ENCODE measurements around the gene ASIC3. TPM values are rescaled to one million over a fixed set of nuclear protein-coding genes. Genes with fewer than 3 reads are reported as not detected.

Gene ASIC3
- total RNA-seq, 1 donor from 2014 or later, result 0.51 TPM

DNA sequence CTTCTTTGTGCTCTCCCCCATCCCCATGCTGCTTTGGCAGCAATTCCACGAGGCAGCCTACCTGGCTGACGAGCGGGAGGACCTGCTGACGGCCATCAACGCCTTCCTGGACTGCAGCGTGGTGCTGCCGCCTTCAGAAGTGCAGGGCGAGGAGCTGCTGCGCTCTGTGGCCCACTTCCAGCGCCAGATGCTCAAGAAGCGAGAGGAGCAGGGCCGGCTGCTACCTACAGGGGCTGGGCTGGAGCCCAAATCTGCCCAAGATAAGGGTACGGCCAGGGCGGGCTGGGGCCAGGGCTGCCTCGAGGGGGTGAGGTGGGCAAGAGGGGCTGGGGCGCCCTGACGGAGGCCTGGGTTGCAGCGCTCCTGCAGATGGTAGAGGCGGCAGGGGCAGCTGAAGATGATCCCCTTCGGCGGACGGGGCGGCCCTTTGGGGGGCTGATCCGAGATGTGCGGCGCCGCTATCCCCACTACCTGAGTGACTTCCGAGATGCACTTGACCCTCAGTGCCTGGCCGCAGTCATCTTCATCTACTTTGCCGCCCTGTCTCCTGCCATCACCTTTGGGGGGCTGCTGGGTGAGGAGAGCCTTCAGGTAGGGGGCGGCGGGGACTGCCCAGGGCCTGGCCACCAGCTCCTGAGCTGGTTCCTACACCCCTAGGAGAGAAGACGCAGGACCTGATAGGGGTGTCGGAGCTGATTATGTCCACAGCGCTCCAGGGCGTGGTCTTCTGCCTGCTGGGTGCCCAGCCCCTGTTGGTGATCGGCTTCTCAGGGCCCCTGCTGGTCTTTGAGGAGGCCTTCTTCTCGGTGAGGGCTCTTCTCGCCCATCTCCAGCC lies 22.9 kb downstream of the ASIC3 start:
- no peak for DNase-seq

DNA sequence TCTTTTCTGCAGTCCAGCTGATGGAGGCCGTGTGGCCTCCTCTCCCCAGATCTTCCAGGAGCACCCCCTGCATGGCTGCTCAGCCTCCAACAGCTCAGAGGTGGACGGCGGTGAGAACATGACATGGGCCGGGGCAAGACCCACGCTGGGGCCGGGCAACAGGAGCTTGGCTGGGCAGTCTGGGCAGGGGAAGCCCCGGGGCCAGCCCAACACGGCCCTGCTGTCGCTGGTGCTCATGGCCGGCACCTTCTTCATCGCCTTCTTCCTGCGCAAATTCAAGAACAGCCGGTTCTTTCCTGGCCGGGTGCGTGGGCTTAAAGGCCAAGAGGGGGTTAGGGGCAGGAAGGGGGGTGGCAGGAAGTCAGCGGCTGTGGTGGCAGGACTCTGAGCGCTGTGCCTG lies 25.7 kb downstream of the ASIC3 start:
- DNase-seq, result no peak

DNA sequence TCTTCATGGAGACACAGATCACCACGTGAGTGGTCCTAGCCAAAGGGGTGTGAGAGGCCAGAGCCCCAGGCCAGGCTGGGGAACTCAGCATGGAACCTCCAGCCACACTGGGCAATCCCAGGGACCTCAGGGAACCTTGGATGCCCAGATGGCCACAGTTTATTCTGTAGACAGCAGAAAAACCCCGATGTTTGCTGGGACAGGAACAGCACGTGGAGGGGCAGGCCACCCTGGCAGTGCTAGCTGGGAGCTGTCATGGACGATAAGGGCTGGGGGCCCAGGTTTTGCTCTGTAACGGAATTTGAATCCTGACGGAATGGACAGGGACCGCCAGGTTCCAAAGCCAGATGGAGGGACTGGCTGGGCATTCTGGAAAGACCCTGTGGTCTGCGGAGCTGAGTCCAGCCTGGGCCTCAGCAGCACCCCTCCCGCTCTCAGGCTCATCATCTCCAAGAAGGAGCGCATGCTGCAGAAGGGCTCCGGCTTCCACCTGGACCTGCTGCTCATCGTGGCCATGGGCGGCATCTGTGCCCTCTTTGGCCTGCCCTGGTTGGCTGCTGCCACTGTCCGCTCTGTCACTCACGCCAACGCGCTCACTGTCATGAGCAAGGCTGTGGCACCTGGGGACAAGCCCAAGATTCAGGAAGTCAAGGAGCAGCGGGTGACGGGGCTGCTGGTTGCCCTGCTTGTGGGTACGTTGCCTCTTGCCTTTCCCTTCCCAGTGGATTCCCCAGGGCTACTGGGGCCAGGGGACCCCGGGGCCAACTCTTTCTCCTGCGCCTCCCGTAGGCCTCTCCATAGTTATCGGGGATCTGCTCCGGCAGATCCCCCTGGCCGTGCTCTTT lies 26.7 kb downstream of the ASIC3 start:
- DNase-seq, result no peak

DNA sequence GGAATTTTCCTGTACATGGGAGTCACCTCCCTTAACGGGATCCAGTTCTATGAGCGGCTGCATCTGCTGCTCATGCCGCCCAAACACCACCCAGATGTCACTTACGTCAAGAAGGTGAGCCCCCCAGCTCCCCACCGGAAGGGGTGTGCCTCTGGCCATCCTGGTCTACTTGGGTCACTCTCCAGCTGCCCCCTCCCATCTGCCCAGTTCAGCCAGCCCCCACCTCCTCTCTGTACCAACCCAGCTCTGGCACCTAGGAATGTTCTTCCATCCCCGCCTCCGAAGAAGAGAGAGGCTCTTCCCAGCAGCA lies 27.3 kb downstream of the ASIC3 start:
- DNase-seq, result no peak

DNA sequence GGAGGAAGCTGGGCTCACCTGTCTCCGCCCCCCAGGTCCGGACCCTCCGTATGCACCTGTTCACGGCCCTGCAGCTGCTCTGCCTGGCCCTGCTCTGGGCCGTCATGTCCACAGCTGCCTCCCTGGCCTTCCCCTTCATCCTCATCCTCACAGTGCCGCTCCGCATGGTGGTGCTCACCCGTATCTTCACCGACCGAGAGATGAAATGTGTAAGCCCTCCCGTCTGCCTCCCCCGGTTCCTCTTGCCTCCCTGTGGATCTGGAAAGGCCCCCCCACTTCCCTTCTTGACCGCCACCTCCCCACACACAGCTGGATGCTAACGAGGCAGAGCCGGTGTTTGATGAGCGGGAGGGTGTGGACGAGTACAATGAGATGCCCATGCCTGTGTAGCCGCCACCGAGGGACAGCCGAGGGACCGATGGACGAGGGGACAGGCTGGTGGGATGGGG lies 27.7 kb downstream of the ASIC3 start:
- no peak for DNase-seq

DNA sequence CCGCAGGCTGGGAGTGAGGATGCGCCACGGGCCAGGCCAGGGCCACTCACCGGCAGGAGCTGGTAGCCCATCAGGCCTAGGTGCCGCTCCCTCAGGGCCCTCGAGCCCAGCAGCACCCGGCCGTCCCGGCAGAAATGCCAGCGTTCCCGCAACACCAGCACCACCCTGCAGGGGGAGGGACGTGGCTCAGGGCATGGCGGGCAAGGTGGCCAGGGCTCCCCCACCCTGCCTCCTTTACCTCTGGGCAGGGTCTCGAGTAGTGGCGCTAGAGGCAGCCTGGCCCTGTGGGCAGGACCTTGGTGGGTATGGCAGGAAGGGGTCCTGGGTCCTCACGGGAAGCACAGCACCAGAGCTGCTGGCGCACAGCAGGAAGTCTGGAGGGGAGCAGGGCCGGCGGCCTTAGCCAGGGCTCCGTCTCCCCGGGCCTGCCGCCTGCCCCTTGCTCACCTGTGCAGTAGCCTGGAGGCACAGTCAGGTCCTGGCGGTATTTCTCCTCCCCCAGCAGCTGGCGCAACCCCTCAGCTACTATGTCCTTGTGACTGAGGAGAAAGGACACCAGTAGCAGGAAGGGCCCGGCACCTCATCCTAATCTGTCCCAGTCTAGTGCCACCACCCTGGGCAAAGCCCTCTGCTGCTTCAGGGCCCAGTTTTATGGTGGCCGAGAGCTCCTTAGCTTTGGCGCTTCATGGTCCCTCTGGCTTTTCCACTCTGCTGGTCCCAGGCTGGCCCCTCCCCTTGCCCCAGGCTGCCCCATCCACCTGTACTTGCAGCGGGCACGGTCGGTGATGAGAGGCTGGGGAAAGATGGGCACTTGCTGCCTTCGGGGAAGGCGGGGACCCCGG lies 28.8 kb downstream of the ASIC3 start:
- no peak for DNase-seq

DNA sequence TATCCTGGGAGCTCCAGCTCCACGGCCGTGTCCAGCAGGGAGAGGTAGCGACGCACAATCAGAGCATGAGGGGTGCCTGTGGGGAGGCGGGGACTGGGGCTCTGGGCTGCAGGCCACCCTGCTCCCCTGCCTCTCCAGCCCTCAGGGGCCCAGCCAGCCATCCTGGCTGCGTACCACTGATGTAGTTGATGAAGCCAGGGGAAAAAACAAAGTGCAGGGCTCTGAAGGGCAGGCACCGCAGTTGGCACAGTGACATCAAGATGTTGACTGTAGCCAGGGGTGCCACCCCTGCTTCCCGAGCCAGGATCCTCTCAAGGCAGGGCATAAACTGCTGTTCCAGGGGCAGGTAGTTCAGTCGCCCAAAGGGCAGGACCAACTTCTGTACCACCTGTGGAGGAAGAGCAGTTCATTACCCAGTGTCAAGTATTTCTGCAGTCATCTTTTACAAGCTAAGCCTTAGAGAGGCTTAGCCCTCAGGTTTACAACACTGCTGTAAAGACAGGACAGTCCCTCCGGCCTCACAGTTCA lies 29.4 kb downstream of the ASIC3 start:
- DNase-seq, result no peak

DNA sequence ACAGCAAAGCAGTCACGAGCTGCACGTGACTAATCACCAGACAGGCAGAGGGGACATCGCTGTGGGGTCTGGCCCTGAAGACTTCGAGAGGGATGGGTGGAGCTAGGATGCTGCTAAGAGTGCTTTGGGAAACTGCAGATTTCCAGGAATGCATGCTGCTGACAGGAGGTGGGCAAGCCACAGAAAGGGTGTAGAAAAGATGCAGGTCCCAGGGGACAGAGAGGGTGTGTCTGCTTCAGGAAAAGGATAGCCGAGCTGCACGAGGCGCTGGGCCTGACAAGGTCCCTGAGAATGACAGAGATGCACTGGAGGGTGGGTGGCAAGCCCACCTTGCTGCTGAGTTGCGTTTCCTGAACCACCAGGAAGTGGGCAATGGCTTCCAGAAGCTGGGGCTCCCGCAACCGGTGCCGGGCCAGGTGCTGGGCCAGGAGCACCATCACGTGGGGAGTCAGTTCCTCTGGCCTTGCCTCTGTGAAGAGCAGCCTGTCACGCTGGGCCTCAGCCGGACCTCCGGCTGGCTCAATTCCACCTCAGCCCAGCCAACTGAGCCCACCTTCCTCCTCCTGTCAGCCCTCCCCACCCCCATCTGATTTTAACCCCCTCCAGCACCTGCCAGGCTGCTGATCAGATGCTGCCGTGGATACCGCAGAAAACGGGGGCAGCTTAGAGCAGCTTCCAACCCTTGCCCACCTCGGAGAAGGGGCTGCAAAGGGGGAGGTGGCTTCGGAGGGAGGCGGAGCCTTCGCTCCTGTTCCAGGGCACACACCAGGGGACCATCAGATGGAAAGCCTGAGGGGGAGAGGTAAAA lies 30.1 kb downstream of the ASIC3 start:
- no peak for DNase-seq

DNA sequence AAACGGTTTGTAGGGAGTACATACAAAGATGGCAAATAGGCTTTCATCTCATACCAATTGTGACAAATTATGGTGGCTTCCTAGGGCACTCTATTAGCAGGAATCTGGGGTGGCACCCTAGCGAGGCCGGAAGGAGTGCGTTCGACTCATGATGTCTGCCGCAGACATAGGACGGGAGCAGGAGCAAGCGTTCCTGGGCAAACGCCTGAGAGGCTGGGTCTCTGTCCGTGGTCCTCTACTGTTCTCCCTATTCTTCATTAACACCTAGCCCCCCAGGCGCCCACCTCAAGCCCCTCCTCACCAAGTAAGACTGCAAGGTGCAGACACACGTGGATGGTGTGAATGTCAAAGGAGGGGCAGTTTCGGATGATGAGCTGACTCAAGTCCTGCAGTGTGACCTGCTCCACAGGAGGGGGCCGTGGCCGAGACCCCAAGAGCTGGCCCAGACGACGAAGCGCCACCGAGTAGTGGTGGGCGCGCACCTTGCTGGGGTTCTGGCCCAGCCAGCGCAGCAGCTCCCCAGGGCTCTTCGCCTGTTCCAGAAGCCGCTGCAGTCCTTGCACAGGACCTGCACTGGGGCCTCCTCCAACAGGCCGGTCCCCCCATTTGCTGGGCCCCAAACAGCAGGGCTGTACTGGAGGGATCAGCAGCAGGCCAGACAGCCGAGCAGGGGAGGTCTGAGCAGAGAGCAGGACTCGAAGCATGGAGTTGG lies 31.0 kb downstream of the ASIC3 start:
- DNase-seq, result no peak

DNA sequence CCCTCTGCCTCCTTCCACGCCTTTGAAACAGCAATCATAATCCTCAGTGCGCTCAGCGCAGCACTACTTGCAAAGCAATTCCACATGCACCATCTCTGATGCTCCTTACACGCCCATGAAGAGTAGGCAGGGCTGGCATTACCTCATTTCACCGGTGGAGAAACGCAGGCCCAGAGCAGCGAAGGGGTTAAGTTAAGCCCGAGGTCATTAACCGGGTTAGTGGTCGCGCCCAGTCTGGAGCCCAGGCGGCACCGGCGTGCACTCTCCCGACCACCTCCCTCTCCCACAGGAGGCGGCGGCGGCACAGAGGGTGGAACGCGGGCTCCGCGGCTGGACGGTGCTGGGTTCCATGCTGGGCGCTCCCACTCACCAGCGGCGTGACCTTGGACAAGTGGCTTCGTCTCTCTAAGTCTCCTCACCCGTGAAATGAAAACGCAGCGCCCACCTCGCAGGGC lies 31.8 kb downstream of the ASIC3 start:
- peak; percentile 31 for DNase-seq

DNA sequence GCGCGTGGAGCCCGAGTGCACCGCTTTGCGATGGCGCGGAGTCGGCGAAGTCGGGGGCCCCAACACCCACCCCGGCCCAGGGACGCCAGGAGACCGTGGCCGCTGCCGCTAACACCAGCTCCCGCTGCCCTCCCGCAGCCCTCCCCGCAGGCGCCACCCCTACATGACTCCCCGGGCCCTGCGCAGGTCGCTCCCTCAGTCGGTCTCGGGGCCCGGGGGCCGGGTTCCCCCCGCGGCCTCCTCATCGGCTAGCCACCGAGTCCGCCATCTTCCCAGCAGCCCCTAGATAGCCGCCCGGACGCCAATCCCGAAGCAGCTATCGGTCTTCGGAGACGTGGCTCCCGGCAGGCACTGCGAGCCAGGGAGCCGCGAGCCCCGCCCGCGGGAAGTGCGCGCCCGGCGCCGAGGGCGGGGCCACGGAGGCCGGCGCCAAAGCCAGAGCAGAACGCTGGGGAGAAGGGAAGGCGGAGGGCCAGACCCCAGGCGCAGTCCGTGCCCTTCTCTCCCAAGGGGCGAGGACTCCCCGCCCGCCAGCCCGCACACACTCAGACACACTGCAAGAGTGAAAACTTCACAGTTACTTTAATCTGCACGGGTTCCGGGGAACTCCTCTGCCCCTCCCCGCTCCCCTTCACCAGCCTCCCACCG lies 32.3 kb downstream of the ASIC3 start, which contains the start of gene FASTK:
TSS of gene FASTK (minus strand) at position 288 of the 648 bp plus-strand sequence. CDS start at position 245, 43 bp downstream.
- DNase-seq, result peak; percentile 96

DNA sequence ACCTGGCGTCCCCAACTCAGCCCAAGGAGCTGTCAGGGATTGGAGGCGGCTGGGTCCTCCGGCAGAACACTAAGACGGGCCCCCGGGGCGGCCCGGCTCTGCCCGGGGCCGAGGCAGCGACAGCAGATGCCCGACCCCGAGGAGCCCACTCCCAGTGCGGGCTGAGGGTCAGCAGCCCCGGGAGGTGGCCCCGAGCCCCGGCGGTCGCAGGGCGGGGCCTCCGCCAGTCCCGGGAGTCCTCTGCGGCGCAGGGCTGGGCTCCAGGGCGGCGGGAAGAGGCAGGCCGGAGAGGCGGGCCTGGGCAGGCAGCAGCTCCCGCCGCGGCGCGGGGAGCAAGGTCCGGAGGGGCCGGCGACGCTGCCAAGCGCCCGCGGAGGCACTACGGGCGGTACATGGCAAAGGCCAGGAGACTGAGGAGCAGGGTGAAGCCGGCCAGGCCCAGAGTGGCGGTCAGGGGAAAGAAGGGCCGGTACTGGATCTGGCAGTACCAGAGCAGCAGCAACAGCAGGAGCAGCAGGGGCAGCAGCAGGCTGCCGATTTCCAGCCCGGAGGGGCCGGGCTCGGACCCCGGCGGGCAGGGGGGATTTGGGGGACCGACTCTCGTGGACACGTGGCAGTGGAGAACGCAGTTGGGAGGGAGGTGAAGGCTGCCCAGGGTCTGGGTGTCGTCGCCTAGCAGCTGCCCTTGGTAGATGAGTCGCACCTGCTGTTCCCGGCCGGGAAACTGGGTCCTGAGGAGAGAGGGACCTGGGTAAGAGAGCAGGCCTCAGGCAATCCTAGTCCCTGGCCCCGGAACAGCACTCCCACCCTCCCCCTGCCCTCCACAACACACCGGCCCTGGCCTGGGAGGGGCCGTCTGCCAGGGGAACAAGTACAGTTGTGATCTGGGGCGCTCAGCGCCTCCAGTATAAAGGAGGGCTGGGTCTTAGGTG lies 33.1 kb downstream of the ASIC3 start:
- peak; percentile 45 for DNase-seq

DNA sequence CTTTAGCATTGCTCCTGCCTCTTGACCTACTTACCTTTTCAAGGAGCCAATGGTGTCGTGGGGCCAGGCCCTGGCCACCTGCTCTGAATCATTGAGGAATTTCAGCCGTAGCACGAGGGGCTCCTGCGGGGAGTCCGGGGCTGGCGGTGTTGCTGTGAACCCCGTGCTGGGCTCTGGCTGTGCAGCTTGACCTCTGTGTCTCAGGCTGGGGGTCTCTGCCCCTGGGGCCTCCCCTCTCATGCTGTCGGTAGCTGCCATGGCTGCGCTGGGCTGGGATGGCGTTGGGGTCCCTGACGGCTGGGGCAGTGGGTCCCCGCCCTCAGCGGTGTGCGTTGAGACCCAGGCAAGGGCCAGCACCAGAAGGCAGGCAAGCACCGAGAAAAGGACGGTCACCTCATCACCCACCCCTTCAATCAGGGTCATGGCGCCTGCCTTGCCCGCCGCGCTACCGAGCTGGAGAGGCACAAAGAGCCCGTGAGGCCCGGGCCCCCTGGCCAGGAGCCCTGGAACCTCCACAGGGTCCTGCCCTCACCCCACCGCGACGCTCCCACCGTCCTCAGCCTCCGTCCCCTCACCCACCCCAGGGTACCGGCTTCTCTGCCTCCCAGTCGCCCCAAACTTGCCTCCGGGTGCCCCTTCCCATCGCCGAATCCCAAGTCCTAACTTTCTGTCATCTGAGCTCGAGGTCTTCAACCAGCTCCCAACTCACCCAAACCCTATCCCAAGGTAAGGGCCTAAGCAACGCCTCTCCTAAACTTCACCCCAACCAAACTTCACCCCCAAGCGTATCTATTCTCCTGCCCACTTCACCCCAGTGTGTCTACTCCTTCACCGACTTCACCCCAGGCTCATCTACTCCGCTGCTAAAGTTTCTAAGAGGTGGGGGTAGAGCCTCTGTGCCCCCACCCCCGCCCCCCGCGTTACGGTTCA lies 34.1 kb downstream of the ASIC3 start:
- DNase-seq, result no peak

DNA sequence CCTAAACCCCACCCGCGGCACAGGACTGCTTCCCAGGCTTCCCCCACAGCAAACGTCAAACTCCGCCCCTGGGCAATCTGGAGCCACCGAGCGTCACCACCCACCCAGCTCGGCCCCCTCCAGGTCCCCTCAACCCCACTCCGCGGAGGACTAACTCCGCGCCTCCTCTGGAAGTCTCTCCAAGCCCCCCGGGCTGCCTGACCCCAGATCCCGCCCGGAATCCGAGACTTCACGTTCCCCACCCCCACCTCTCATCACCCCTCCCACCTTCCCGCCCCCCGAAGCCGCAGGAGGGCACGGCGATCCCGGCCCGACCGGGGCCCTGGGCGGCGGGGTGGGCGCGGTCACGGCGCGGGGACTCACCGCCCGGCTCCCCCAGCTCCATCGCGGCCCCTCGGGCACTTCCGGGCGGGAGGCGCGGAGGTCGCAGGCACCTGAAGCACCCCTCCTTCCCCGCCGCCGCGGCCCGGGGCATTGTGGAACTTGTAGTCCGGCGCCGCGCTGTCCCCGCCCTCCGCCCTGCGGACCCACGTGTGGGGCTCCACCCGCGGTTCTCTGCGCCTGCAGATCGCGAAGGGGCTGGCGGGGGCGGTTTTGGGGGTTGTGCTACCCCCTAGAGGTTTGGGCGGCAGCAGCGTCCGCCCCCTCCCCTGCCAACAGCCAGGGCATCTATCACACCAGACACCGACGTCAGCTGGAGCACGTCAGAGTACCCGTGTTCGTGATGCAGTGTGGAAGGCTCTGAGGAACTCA lies 34.9 kb downstream of the ASIC3 start, which contains the start of gene TMUB1:
TSS of gene TMUB1 (minus strand) at position 423 of the 753 bp plus-strand sequence. CDS start 930 bp downstream, outside the sequence.
- peak; percentile 83 for DNase-seq

DNA sequence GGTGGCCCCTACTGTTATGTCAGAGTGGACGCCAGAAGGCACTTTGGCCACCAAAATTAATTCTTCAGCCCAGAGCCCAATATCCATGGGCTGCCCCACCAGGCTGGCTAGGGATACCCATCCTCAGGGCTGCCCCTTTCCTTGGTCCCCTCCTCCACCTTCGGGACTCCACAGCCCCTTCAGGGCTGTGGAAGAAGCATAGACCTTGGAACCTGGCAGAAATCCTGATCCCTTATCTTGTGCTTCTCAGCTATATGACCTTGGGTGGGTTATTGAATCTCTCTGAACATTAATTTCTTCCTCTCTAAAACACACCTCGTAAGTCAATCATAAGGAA lies 35.5 kb downstream of the ASIC3 start:
- DNase-seq, result no peak

DNA sequence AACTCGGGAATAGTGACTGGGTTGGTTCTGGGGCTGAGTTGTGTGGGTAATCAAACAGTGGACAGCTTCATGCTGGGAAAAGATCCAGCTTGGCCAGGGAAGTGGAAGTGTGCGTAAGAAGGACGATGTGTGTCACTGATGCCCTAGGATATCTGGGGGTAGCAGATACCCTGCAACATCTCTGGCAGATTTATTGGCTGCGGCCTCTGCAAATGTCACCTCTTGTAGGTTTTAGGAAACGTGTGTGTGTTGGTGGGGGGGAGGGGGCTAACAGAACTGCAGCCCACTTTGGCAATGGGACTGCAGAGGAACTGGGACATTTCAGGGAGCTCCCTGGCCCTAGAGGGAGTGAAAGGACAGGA lies 37.0 kb downstream of the ASIC3 start:
- no peak for DNase-seq
